Activated naive CD4-positive, alpha-beta T cell treated with Interleukin-2 at 50 U/mL for 16 hours (primary cell): ENCODE measurements around the gene TMEM135.
"Not testable (repeated sequence)": the region's sequence is repeated elsewhere in the genome, so short reads cannot be mapped to it uniquely, and the experiment has no call there.

Experiments
- DNase-seq: peaks from one replicate; pipeline ENCODE4 v3.0.0-alpha.2; 2020

Gene TMEM135

GRCh38 chr11:87037450-87038234 is at the start of gene TMEM135:
TMEM135 (plus strand) TSS chr11:87037934; CDS start chr11:87038046, 112 bp downstream.
- DNase-seq: peak; percentile 92

- DNase-seq: no peak
These were observed 49.3 kb upstream of the TMEM135 start for GRCh38 chr11:86988351-86988881.

GRCh38 chr11:86990031-86990430 is 47.7 kb upstream of the TMEM135 start:
- no peak for DNase-seq

GRCh38 chr11:86990515-86990914 is 47.2 kb upstream of the TMEM135 start:
- DNase-seq: no peak

- DNase-seq: no peak
These were observed 46.4 kb upstream of the TMEM135 start for GRCh38 chr11:86991341-86991740.

- not testable (repeated sequence) for DNase-seq
These were observed 45.4 kb upstream of the TMEM135 start for GRCh38 chr11:86992340-86992739.

- DNase-seq: no peak
These were observed 44.7 kb upstream of the TMEM135 start for GRCh38 chr11:86993031-86993430.

- no peak for DNase-seq
These were observed 40.7 kb upstream of the TMEM135 start for GRCh38 chr11:86996953-86997570.

GRCh38 chr11:86999388-86999787 is 38.3 kb upstream of the TMEM135 start:
- no peak for DNase-seq

GRCh38 chr11:86999859-87000753 is 37.6 kb upstream of the TMEM135 start:
- DNase-seq: no peak

- no peak for DNase-seq
These were observed 34.8 kb upstream of the TMEM135 start for GRCh38 chr11:87002918-87003317.

GRCh38 chr11:87004281-87004680 is 33.5 kb upstream of the TMEM135 start:
- not testable (repeated sequence) for DNase-seq

GRCh38 chr11:87005569-87005921 is 32.2 kb upstream of the TMEM135 start:
- no peak for DNase-seq

GRCh38 chr11:87006035-87006434 is 31.7 kb upstream of the TMEM135 start:
- no peak for DNase-seq

- no peak for DNase-seq
These were observed 29.8 kb upstream of the TMEM135 start for GRCh38 chr11:87007963-87008362.

- DNase-seq: no peak
These were observed 25.6 kb upstream of the TMEM135 start for GRCh38 chr11:87012089-87012488.

- no peak for DNase-seq
These were observed 25.1 kb upstream of the TMEM135 start for GRCh38 chr11:87012673-87013072.

GRCh38 chr11:87013912-87014825 is 23.6 kb upstream of the TMEM135 start:
- DNase-seq: no peak

GRCh38 chr11:87015645-87016044 is 22.1 kb upstream of the TMEM135 start:
- DNase-seq: no peak

GRCh38 chr11:87019613-87020271 is 18.0 kb upstream of the TMEM135 start:
- DNase-seq: no peak

- no peak for DNase-seq
These were observed 17.4 kb upstream of the TMEM135 start for GRCh38 chr11:87020336-87020735.
